Activated CD4-positive, CD25-positive, alpha-beta regulatory T cell treated with anti-CD3 and anti-CD28 coated beads, Interleukin-2, amount 50 U/mL, for 72 hours (primary cell): ENCODE measurements around the gene GABRA1.

Source experiments
- DNase-seq: peaks from one replicate; pipeline ENCODE4 v3.0.0; 2021

The GABRA1 gene

DNA sequence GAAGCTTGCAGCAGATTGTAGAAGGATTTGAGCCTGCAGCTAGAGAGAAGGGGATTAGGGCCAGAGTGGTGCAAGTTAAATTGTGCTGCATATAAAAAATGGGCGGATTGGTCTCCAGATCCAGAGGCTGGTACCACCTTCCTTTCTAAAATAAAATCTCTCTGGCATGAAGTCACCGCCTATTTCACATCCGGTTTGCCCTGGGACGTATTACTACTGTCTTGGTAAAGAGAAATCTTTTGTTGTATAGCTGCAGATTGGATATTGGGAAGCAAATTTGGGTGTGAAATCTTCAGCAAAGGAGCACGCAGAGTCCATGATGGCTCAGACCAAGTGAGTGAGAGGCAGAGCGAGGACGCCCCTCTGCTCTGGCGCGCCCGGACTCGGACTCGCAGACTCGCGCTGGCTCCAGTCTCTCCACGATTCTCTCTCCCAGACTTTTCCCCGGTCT, at the start of gene GABRA1:
TSS of gene GABRA1 (plus strand) at position 180 of the 451 bp plus-strand sequence. CDS start 2,691 bp downstream, outside the sequence.
- DNase-seq: no peak

GRCh38 chr5:161799316-161799715, 48.6 kb upstream of the GABRA1 start:
- no peak for DNase-seq

GRCh38 chr5:161804263-161804662, 43.7 kb upstream of the GABRA1 start:
- DNase-seq: no peak

DNA sequence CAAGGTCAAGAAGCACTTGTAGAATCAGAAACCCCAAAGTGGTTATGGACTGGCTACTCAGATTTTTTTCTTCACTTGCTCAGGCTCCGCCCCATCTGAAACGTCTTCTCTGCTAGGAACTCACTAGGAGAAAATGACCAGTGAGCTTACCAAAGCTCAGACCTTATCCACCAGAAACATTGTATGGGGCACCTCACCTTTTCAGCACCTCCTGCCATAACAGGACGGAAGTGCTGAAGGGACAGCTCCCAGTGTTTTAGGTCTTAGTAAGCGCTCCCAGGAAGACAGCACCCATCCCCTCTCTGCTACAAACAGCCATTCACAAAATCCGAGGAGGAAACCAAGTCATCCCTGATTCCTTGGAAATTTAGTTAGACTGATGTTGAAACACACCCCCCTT, 1.2 kb upstream of the GABRA1 start:
- no peak for DNase-seq

DNA sequence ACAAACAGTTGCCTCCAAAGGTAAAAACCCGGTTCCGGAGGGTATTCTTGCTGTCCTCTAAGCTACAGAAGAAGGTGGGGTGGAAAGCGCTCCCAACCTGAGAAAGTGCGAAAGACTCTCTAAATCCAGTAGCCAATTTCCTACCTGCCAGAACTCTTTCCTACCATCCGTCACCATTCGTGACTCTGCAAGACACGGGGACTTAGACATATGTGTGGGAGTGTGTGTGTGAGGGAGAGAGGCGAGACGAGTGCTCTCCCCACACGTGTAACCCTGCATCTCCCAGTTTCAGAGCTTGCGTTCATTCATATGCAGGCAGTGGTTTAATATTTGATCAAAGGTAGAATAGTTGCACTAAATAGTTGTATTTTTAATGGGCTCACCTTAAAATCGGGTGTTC, 473 bp upstream of the GABRA1 start:
- no peak for DNase-seq

DNA sequence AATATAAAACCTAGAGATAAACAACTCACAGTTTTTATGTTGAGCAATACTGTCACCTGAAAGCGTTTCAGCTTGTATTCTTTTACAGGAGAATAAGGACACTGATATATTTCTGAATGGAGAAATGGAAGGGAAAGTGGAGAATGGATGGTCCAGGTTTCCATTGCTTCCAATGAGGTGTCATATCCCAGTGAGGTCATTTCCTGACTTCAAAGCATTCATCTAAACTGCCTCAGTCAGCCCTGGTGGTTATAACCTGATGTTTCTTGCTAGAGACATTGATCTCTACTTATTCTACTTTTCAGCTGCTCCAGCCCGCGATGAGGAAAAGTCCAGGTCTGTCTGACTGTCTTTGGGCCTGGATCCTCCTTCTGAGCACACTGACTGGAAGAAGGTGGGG, 2.6 kb downstream of the GABRA1 start:
- no peak for DNase-seq

DNA sequence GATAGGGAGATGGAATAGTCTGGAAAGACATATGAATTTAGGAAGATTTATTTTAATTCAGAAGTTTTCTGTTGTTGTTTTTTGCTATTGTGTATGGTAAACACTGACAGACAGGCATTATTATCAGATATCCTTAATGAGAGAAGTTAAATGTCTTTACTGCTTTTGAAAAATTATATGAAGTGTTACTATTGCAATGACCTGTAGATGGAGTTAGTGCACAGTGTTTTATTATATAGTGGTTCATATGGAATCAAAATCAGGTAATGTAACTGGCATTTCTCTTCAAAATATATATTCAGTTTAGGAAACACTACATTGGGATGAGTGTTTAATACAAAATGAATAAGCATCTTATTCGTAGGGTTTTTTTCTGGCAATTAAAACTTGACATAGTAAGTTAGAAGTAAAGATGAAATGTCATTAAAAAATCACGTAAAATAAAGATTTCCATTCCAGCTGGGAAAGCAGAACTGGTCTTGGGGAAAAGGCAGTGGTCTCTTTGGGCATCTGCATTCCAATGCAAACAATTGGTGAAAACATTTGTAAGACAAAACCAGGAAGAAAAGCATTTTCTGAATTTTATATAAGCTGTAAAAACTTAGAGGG, 3.9 kb downstream of the GABRA1 start:
- no peak for DNase-seq

DNA sequence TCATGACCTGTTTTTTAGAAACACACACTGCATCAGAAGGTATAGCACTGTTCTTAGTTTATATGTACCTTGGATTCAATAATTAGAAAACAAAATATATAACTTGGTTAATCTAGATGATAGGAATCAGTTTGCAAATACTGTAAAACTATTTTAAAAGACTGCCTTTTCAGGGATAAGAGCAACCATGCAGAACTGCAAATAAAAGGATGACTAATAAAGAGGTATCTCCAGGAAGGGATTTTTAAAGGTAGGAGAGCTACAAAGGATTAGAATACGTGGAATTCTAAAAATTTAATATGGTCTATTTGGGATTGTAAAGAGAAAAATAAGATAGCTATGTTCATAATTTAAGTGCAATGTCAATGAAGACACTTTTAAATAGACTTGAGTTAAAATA, 9.4 kb downstream of the GABRA1 start:
- DNase-seq: no peak

DNA sequence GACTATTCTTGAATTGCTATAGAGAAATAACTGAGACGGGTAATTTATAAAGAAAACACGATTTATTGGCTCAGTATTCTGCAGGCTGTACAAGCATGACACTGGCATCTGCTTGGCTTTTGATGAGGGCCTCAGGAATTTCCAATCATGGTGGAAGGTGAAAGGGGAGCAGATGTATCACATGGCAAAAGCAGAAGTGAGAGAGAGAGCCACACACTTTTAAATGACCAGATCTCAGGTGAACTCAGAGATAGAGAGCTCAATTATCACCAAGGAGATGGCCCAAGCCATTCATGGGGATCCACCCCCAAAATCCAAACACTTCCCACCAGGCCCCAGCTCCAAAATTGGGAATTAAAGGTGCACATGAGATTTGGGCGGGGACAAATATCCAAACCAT, 15.3 kb downstream of the GABRA1 start:
- DNase-seq: no peak

- DNase-seq: no peak
Observed at GRCh38 chr5:161863811-161864210, 15.9 kb downstream of the GABRA1 start.

- DNase-seq: no peak
Observed at GRCh38 chr5:161865510-161865909, 17.6 kb downstream of the GABRA1 start.

GRCh38 chr5:161889971-161890370, 42.1 kb downstream of the GABRA1 start:
- no peak for DNase-seq

DNA sequence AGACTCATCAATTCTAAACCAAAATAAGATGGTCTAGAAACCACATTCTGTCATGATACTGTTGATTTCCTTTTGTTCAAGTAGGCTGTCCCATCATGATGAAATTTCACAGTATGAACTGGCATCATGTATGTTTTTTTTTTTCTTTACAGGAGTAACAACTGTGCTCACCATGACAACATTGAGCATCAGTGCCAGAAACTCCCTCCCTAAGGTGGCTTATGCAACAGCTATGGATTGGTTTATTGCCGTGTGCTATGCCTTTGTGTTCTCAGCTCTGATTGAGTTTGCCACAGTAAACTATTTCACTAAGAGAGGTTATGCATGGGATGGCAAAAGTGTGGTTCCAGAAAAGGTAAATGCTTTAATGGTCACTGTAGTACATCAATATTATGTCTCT, 47.6 kb downstream of the GABRA1 start:
- DNase-seq: no peak

DNA sequence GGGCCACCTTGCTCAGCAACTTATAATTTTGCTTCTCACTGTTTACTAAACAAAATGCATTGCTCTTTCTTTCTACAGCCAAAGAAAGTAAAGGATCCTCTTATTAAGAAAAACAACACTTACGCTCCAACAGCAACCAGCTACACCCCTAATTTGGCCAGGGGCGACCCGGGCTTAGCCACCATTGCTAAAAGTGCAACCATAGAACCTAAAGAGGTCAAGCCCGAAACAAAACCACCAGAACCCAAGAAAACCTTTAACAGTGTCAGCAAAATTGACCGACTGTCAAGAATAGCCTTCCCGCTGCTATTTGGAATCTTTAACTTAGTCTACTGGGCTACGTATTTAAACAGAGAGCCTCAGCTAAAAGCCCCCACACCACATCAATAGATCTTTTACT, 49.1 kb downstream of the GABRA1 start:
- no peak for DNase-seq

DNA sequence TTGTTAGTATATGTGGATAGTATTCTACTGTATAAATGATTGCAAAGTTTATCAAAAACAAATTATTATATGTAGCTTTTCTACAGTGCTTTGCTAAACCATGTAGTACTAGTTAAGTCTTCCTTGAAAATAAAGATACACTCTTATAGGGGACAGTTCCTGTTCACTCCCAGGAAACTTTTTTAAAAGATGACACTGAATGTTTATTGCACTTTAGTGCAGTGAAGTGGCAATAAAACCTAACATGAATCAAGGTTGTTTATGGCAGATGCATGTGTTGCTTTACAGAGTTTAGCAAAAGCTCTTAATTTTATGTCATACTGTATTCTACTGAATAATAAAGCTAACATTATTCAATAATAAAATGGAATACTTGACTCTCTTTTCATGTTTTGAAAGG, 51.7 kb downstream of the GABRA1 start:
- DNase-seq: no peak

DNA sequence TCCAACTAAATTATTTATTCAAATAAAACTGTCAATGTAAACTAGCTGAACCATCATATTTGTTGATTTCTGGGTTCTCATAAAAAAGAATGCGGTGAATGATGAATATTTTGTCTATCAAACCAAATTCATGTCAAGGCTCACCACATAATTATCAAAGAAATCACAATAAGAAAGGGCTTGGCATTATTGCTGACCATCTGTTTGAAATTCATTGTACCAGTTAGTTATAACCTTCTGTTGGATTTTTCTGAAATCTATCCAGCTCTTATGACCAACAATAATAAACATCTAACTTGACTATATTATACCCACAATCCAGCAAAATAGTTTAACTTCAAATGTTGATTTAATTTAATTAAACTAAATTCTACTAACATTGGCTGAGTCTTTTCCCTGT, 53.1 kb downstream of the GABRA1 start:
- DNase-seq: no peak

- no peak for DNase-seq
Observed at GRCh38 chr5:161921781-161922180, 73.9 kb downstream of the GABRA1 start.

DNA sequence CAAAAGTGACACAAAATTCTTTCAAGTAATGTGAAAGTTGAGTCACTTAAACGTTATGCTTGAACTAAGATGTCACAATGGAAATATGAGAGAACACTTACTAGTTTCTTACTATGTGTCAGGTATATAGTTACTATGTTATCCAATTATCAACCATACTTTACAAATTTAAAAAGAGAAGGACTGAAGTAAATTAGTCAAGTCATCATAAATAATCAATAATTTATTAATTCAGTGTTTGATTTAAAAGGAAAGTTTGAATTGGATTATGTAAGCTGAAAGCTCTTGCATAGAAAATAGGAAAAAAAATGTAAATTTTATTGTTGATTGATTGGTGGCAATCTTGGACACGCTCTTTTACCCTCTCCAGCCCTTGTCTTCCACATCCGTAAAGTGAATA, 76.3 kb downstream of the GABRA1 start:
- DNase-seq: no peak

- DNase-seq: no peak
Observed at GRCh38 chr5:161925960-161926359, 78.0 kb downstream of the GABRA1 start.

DNA sequence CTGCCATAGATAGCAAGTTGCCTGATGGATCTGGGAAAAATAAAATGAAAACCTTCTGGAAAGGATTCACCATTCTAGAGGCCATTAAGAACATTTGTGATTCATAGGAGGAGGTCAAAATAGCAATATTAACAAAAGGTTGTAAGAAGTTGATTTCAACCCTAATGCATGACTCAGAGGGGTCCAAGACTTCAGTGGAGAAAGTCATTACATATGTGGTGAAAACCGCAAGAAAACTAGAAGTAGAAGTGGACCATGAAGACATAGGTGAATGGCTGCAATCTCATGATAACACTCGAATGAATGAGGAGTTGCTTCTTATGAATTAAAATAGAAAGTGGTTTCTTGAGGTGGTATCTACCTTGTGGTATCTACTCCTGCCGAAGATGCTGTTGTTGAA, 86.6 kb downstream of the GABRA1 start:
- DNase-seq: no peak

- DNase-seq: no peak
Observed at GRCh38 chr5:161944974-161945373, 97.1 kb downstream of the GABRA1 start.

- no peak for DNase-seq
Observed at GRCh38 chr5:161946911-161947310, 99.0 kb downstream of the GABRA1 start.
